Ishikawa (cell line): ENCODE measurements around the gene SORT1.

Experiments used
- CREB1 ChIP-seq: IDR thresholded peaks from 2 replicates; pipeline ENCODE4 v1.6.1; 2012; ENCODE audit warnings: low read depth
- EP300 ChIP-seq: IDR thresholded peaks from 2 replicates; pipeline ENCODE4 v1.6.1; 2012; ENCODE audit warnings: borderline replicate concordance
- MAX ChIP-seq: IDR thresholded peaks from 2 replicates; pipeline ENCODE4 v1.6.1; 2012
- REST ChIP-seq: IDR thresholded peaks from 2 replicates; pipeline ENCODE4 v1.6.1; 2012; ENCODE audit warnings: low read depth, mild to moderate bottlenecking
- YY1 ChIP-seq: IDR thresholded peaks from 2 replicates; pipeline ENCODE4 v1.6.1; 2012; ENCODE audit warnings: low read depth

GRCh38 chr1:109261578-109261977, 136.1 kb downstream of the SORT1 start:
- TF ChIP-seq CREB1 = no peak
- no peak for TF ChIP-seq REST
- no peak for TF ChIP-seq YY1
- TF ChIP-seq MAX = no peak
- TF ChIP-seq EP300 = no peak
